ENCODE data around the gene DENND1A. TPM values are rescaled to one million over a fixed set of nuclear protein-coding genes. Genes with fewer than 3 reads are reported as not detected.
A peak's percentile ranks its signal among the peaks of the same experiment; 100 is the strongest.

DENND1A gene
- total RNA-seq, 1 experiment from 2014 or later = 23.5 TPM

DNA sequence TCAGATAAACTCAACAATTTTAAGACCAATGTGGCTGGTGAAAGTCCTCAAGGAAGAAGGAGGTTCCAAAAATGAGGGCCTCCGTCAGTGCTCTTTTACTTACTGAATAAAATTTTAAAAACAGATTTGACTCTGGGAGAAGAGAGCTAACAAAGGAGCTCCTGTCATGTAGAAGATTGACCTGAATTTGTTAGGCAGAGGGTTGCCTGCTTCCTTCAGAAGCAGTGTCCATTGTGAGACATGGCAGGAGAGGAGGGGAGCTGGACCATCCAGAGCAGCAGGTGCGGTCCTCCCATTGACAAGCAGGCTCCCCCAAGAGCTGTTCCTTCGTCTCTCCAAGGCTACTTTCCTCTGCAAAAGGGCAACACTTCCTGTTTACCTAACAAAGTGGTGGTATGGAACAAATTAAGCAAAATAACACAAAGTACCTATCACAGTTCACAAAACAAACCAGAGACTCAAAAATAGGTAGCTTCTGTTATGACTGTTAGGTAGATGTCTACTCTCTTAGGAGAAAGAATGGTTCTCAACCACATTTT, 238.1 kb downstream of the DENND1A start:
- H3K4me1 Mint-ChIP-seq = peaks cover 22% of the 10 kb centered on the region
- H3K27ac Mint-ChIP-seq = no peak overlapping the region
- DNase-seq (ENCODE audit: low spot score) = no peak
- H3K4me3 Mint-ChIP-seq = no peak overlapping the region
- H3K9me3 Mint-ChIP-seq = no peaks in the 10 kb centered on the region
- ChIA-PET CTCF (no interaction called here), POLR2A (no interaction called here)
- H3K36me3 Mint-ChIP-seq = no peaks in the 10 kb centered on the region
- no peaks in the 10 kb centered on the region for H3K27me3 Mint-ChIP-seq (ENCODE audit: low read depth)
- TF ChIP-seq, protein P1, sequence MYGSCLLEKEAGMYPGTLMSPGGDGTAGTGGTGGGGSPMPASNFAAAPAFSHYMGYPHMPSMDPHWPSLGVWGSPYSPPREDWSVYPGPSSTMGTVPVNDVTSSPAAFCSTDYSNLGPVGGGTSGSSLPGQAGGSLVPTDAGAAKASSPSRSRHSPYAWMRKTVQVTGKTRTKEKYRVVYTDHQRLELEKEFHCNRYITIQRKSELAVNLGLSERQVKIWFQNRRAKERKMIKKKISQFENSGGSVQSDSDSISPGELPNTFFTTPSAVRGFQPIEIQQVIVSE (CRISPR knock-in tag; IDR thresholded peaks at IDR 0.05; ENCODE audit: borderline replicate concordance) = no peak
- TF ChIP-seq, protein P2, sequence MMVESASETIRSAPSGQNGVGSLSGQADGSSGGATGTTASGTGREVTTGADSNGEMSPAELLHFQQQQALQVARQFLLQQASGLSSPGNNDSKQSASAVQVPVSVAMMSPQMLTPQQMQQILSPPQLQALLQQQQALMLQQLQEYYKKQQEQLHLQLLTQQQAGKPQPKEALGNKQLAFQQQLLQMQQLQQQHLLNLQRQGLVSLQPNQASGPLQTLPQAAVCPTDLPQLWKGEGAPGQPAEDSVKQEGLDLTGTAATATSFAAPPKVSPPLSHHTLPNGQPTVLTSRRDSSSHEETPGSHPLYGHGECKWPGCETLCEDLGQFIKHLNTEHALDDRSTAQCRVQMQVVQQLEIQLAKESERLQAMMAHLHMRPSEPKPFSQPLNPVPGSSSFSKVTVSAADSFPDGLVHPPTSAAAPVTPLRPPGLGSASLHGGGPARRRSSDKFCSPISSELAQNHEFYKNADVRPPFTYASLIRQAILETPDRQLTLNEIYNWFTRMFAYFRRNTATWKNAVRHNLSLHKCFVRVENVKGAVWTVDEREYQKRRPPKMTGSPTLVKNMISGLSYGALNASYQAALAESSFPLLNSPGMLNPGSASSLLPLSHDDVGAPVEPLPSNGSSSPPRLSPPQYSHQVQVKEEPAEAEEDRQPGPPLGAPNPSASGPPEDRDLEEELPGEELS (CRISPR knock-in tag; IDR thresholded peaks at IDR 0.05) = no peak
- no peak for ATAC-seq

DNA sequence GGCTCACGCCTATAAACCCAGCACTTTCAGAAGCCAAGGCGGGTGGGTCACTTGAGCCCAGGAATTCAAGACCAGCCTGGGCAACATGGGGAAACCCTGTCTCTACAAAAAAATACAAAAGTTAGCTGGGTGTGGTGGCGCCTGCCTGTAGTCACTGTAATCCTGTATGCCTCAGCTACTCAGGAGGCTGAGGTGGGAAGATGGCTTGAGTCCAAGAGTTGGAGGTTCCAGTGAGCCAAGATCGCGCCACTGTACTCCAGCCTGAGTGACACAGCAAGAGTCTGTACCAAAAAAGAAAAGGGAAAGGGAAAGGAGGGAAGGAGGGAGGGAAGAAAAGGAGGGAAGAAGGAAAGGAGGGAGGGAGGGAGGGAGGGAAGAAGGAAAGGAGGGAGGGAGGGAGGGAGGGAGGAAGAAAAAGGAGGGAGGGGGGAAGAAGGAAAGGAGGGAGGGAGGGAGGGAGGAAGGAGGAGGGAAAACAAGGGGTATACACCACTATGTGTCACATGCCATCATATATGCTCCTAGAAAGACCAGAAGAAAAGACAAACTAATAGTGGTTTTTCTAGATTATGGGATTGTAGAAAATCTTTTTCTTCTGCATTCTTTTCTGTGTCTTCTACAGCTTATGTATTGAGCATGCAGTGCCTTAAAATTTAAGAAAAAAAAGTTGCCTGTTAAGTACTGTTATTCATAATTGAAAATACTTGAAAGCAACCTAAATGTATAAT, 240.1 kb downstream of the DENND1A start:
- no peak overlapping the region for H3K4me3 Mint-ChIP-seq
- ChIA-PET POLR2A (no interaction called here), CTCF (no interaction called here)
- H3K4me1 Mint-ChIP-seq = peaks cover 23% of the 10 kb centered on the region
- ATAC-seq (no peak), DNase-seq (ENCODE audit: low spot score) (no peak)
- no peaks in the 10 kb centered on the region for H3K9me3 Mint-ChIP-seq
- TF ChIP-seq, protein P3, sequence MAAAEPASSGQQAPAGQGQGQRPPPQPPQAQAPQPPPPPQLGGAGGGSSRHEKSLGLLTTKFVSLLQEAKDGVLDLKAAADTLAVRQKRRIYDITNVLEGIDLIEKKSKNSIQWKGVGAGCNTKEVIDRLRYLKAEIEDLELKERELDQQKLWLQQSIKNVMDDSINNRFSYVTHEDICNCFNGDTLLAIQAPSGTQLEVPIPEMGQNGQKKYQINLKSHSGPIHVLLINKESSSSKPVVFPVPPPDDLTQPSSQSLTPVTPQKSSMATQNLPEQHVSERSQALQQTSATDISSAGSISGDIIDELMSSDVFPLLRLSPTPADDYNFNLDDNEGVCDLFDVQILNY (CRISPR knock-in tag; IDR thresholded peaks at IDR 0.05) = no peak
- no peak for TF ChIP-seq ZNF396 (CRISPR knock-in tag; IDR thresholded peaks at IDR 0.05; ENCODE audit: borderline replicate concordance)
- TF ChIP-seq, protein P4, sequence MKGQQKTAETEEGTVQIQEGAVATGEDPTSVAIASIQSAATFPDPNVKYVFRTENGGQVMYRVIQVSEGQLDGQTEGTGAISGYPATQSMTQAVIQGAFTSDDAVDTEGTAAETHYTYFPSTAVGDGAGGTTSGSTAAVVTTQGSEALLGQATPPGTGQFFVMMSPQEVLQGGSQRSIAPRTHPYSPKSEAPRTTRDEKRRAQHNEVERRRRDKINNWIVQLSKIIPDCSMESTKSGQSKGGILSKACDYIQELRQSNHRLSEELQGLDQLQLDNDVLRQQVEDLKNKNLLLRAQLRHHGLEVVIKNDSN (CRISPR knock-in tag; IDR thresholded peaks at IDR 0.05) = no peak
- TF ChIP-seq, protein P5, sequence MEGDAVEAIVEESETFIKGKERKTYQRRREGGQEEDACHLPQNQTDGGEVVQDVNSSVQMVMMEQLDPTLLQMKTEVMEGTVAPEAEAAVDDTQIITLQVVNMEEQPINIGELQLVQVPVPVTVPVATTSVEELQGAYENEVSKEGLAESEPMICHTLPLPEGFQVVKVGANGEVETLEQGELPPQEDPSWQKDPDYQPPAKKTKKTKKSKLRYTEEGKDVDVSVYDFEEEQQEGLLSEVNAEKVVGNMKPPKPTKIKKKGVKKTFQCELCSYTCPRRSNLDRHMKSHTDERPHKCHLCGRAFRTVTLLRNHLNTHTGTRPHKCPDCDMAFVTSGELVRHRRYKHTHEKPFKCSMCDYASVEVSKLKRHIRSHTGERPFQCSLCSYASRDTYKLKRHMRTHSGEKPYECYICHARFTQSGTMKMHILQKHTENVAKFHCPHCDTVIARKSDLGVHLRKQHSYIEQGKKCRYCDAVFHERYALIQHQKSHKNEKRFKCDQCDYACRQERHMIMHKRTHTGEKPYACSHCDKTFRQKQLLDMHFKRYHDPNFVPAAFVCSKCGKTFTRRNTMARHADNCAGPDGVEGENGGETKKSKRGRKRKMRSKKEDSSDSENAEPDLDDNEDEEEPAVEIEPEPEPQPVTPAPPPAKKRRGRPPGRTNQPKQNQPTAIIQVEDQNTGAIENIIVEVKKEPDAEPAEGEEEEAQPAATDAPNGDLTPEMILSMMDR (IDR thresholded peaks at IDR 0.05) = no peak
- no peaks in the 10 kb centered on the region for H3K36me3 Mint-ChIP-seq
- H3K27ac Mint-ChIP-seq = no peak overlapping the region
- H3K27me3 Mint-ChIP-seq (ENCODE audit: low read depth) = no peaks in the 10 kb centered on the region

DNA sequence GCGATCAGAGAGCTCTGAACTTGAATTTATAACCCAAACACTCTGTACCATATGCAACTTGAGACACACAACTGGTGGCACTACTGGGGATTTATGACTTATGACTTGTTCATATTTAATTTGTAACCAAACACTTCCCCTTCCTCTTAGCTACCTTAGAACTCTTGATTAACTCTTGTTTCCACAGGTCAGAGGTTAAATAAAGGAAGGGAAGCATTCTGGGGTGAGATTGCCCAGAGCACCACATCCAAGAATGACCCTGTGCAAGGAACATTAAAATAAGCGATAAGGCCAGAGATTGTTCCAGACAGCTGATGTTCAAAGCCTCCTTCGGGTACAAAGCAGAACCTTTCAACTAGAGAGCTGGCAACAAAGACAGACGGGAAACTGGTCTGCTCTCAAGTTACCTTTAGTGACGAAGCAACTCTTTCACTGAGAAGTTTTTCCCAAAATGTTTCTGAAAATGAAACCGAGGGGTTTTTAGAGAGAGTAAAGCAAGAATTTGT, 242.6 kb downstream of the DENND1A start:
- POLR2A ChIA-PET = no interaction called here
- ATAC-seq = no peak
- H3K4me3 Mint-ChIP-seq = no peak overlapping the region
- DNase-seq (ENCODE audit: low spot score) = no peak
- peaks cover 5% of the 10 kb centered on the region for H3K9me3 Mint-ChIP-seq
- no peaks in the 10 kb centered on the region for H3K27me3 Mint-ChIP-seq (ENCODE audit: low read depth)
- peak overlapping the region; percentile 66; the same call in 1 of the 2 replicates for H3K27ac Mint-ChIP-seq
- CTCF ChIA-PET = no interaction called here
- peaks cover 7% of the 10 kb centered on the region for H3K36me3 Mint-ChIP-seq
- H3K4me1 Mint-ChIP-seq = peaks cover 25% of the 10 kb centered on the region
- no peak for TF ChIP-seq GABPB1 (CRISPR knock-in tag; IDR thresholded peaks at IDR 0.05)
- no peak for TF ChIP-seq NFATC4 (CRISPR knock-in tag; IDR thresholded peaks at IDR 0.05)
- no peak for TF ChIP-seq PRRX2 (CRISPR knock-in tag; IDR thresholded peaks at IDR 0.05)
- TF ChIP-seq, protein P6, sequence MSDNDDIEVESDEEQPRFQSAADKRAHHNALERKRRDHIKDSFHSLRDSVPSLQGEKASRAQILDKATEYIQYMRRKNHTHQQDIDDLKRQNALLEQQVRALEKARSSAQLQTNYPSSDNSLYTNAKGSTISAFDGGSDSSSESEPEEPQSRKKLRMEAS (CRISPR knock-in tag; IDR thresholded peaks at IDR 0.05) = no peak
- TF ChIP-seq, protein P7, sequence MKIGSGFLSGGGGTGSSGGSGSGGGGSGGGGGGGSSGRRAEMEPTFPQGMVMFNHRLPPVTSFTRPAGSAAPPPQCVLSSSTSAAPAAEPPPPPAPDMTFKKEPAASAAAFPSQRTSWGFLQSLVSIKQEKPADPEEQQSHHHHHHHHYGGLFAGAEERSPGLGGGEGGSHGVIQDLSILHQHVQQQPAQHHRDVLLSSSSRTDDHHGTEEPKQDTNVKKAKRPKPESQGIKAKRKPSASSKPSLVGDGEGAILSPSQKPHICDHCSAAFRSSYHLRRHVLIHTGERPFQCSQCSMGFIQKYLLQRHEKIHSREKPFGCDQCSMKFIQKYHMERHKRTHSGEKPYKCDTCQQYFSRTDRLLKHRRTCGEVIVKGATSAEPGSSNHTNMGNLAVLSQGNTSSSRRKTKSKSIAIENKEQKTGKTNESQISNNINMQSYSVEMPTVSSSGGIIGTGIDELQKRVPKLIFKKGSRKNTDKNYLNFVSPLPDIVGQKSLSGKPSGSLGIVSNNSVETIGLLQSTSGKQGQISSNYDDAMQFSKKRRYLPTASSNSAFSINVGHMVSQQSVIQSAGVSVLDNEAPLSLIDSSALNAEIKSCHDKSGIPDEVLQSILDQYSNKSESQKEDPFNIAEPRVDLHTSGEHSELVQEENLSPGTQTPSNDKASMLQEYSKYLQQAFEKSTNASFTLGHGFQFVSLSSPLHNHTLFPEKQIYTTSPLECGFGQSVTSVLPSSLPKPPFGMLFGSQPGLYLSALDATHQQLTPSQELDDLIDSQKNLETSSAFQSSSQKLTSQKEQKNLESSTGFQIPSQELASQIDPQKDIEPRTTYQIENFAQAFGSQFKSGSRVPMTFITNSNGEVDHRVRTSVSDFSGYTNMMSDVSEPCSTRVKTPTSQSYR (CRISPR knock-in tag; IDR thresholded peaks at IDR 0.05) = no peak
- TF ChIP-seq, protein P8, sequence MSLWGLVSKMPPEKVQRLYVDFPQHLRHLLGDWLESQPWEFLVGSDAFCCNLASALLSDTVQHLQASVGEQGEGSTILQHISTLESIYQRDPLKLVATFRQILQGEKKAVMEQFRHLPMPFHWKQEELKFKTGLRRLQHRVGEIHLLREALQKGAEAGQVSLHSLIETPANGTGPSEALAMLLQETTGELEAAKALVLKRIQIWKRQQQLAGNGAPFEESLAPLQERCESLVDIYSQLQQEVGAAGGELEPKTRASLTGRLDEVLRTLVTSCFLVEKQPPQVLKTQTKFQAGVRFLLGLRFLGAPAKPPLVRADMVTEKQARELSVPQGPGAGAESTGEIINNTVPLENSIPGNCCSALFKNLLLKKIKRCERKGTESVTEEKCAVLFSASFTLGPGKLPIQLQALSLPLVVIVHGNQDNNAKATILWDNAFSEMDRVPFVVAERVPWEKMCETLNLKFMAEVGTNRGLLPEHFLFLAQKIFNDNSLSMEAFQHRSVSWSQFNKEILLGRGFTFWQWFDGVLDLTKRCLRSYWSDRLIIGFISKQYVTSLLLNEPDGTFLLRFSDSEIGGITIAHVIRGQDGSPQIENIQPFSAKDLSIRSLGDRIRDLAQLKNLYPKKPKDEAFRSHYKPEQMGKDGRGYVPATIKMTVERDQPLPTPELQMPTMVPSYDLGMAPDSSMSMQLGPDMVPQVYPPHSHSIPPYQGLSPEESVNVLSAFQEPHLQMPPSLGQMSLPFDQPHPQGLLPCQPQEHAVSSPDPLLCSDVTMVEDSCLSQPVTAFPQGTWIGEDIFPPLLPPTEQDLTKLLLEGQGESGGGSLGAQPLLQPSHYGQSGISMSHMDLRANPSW (CRISPR knock-in tag; conservative IDR thresholded peaks at IDR 0.05; ENCODE audit: low read depth) = no peak
- no peak for TF ChIP-seq KAT7 (CRISPR knock-in tag; IDR thresholded peaks at IDR 0.05; ENCODE audit: borderline replicate concordance)
- TF ChIP-seq SP1 (CRISPR knock-in tag; conservative IDR thresholded peaks at IDR 0.05) = no peak
- no peak for TF ChIP-seq MYBL2 (CRISPR knock-in tag; IDR thresholded peaks at IDR 0.05)
